HT-29 (cell line): ENCODE data around the gene ZNF600. TPM values are rescaled to one million over a fixed set of nuclear protein-coding genes. Genes with fewer than 3 reads are reported as not detected.
A peak's percentile ranks its signal among the peaks of the same experiment; 100 is the strongest.
"Not testable (repeated sequence)": the region's sequence is repeated elsewhere in the genome, so short reads cannot be mapped to it uniquely, and the experiment has no call there.

Experiments
- DNase-seq: peaks from one replicate; pipeline ENCODE4 v3.0.0-alpha.2; 2015; ENCODE audit warnings: low spot score
- total RNA-seq: library from RNA; depleted of rRNA; stranded (reverse); fragments of >200 nt; shearing (Covaris generic); gene quantifications from 2 replicates; pipeline ENCODE4 v1.2.3, GENCODE V29; 2014; rRNA removed

Gene ZNF600
- total RNA-seq, 1 experiment from 2014 or later = 4.0 TPM

DNA sequence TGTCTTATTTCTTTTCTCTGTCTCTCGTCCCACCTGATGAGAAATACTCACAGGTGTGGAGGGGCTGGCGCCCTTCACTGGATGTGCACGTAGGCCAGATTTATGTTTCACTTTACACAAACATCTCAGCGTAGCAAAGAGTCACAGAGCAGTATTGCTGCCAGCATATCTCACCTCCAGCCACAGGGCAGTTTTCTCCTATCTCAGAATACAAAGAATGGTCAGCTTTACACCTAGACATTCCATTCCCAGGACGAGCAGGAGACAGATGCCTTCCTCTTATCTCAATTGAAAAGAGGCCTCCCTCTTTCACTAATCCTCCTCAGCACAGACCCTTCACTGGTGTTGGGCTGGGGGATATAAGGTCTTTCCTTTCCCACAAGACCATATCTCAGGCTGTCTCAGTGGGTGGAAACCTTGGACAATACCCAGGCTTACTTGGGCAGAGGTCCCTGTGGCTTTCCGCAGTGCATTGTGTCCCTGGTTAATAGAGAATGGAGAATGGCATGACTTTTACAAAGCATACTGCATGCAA lies 44.6 kb downstream of the ZNF600 start:
- DNase-seq = no peak

DNA sequence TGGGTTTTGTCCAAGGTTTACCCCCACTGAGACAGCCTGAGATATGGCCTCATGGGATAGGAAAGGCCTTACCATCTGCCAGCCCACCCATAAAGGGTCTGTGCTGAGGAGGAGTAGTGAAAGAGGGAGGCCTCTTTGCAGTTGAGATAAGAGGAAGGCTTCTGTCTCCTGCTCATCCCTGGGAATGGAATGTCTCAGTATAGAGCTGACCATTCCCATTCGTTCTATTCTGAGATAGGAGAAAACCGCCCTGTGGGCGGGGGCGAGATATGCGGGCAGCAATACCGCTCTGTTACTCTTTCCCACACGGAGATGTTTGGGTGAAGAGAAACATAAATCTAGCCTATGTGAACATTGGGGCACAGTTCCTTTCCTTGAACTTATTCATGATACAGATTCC lies 45.2 kb downstream of the ZNF600 start:
- DNase-seq = not testable (repeated sequence)

DNA sequence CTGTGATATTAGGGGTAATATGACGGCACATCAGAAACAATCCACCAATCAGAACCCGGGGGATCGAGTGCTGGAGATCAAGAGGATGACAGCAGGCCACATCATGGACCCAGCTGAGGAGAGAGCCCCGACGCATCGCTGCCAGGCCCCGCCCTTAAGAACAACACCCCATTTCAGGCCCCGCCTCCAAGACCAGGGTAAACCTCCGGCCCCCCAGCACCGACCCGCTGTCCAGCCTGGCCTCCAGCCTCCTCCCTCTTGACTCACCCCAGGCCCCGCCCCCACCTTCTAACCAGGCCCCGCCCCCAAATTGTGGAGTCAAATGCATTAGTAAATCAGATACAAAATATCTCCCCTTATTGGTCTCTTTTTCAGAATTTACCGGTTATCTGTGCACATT lies 47.0 kb downstream of the ZNF600 start:
- DNase-seq = no peak

DNA sequence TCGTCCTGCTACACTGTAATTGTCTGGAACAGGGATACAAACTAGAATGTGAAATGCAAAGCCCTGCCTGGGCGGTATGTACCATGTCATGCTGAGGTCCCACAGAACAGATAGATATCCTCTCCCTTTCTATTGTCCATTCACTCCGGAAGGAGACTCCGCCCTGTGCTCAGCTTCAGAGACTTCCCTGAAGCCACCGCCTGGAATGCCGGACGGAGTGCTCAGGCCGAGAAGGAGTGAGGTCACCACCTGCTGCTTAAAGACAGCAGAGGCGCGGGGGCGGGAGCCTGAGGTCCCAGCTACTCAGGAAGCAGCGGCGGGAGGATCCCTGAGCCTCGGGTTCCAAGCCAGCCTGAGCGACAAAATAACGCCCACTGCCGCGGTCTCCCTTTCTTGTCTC lies 50.9 kb downstream of the ZNF600 start:
- no peak for DNase-seq

- peak; percentile 96 for DNase-seq
Measured at GRCh38 chr19:52734893-52735661, 51.5 kb downstream of the ZNF600 start, which contains the start of gene ZNF611. Gene ZNF611, minus strand, starts transcription at chr19:52735044. Its CDS starts 19,150 bp downstream, at chr19:52715894.

DNA sequence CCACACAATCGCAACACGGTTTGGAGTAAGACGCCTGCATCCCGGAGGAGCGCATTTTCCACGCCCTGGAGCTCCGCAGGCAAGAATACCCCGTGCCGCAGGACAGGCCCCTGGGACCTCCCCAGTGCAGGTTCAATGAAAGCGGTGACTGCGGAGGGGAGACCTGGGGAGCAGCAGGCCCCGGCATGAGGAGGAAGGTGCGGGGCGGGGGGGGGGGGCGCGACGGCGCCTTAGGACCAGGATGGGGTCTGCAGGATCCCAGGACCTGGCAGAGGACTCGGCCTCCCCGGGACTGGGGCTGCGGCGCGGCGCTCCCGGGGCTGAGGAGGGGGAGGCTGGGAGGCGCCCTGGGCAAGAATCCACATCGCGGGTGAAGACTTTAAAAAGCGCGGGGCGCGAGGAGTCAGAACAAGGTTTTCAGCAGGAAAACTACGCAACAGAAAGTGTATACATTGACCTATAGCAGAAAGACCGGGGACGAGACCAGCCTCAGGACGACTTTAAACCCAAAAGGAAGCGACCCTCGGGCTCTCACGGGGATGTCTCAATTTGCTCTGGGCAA lies 52.2 kb downstream of the ZNF600 start:
- DNase-seq = no peak

DNA sequence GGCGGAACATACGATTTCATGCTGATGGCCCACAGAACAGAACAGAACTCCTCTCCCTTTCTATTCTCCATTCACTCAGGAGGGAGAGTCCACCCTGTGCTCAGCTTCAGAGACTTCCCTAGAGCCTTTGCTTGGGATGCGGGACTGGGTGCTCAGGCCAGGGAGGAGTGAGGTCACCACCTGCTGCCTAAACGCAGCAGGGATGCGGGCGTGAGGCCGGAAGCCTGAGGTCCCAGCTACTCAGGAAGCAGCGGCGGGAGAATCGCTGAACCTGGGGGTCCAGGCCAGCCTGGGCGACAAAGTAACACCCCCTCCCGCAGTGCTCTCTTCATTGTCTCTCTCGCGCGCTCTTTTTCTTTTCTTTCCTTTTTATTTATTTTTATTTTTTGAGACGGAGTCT lies 60.5 kb downstream of the ZNF600 start:
- DNase-seq = not testable (repeated sequence)

- DNase-seq = no peak
Measured at GRCh38 chr19:52725528-52725961, 61.0 kb downstream of the ZNF600 start.

DNA sequence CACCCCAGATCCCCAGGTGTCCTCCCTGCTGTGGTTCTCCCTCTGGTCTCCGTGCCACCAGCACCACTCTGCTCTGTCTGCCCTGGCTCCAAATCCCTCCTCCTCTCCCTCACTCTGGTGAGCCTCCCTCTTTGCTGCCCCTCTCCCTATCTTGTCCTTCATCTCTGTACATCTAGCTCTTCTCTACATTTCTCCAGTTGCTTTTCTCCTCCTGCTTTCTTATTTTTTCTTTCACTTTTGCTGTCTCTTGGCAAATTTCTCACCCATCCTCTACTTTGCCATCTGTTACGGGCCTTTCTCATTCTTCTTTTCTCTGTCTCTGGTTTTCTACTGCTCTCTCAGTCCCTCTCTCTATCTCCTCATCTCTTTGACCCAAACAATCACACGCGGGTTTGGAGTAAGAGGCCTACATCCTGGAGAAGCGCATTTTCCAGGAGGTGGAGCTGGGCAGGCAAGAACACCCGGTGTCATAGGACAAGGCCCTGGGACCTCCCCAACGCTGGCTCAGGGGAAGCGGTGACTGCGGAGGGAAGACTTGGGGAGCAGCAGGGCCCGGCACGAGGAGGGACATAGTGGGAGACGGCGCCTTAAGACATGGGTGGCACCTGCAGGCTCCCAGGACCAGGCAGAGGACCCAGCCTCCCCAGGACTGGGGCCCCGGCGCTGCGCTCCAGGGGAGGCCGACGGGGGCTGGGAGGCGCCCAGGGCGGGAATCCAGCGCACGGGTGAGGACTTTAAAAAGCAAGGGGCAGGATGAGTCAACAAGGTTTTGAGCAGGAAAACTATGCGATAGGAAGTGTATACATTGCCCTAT lies 61.7 kb downstream of the ZNF600 start:
- DNase-seq = no peak

DNA sequence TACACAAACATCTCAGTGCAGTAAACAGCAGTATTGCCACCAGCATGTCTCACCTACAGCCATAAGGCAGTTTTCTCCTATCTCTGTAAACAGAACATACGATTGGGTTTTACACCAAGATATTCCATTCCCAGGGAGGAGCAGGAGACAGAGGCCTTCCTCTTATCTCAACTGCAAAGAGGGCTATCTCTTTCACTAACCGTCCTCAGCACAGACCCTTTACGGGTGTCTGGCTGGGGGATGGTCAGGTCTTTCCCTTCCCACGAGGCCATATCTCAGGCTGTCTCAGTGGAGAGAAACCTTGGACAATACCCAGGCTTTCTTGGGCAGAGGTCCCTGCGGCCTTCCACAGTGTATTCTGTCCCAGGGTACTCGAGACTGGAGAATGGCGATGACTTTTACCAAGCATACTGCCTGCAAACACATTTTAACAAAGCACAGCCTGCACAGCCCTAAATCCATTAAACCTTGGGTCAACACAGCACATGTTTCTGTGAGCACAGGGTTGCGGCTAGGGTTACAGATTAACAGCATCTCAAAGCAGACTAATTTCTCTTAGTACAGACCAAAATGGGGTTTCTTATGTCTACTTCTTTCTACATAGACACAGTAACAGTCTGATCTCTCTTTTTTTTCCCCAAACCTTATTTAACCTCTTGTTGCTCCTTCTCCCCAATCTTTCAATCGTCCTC lies 62.5 kb downstream of the ZNF600 start:
- DNase-seq = not testable (repeated sequence)

- DNase-seq = no peak
Measured at GRCh38 chr19:52722062-52723003, 64.3 kb downstream of the ZNF600 start.

DNA sequence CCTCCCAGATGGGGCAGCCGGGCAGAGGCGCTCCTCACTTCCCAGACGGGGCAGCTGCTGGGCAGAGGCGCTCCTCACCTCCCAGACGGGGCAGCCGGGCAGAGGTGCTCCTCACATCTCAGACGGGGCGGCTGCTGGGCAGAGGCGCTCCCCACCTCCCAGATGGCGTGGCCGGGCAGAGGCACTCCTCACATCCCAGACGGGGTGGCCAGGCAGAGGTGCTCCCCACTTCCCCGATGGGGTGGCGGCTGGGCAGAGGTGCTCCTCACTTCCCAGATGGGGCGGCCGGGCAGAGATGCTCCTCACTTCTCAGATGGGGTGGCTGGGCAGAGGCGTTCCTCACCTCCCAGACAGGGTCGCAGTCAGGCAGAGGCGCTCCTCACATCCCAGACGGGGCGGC lies 66.0 kb downstream of the ZNF600 start:
- DNase-seq = not testable (repeated sequence)

- DNase-seq = no peak
Measured at GRCh38 chr19:52716522-52716921, 70.1 kb downstream of the ZNF600 start.

- not testable (repeated sequence) for DNase-seq
Measured at GRCh38 chr19:52715902-52716301, 70.7 kb downstream of the ZNF600 start.

GRCh38 chr19:52715330-52715729 lies 71.3 kb downstream of the ZNF600 start:
- not testable (repeated sequence) for DNase-seq

Other genes starting within 250 kb of the ZNF600 start
- gene ZNF701, start 216.5 kb downstream of the ZNF600 start, total RNA-seq = 2.1 and 2.2 TPM in 2 replicates
- gene ZNF83, start 148.4 kb downstream of the ZNF600 start, total RNA-seq = 5.7 and 6.4 TPM in 2 replicates
- 1.3 and 3.3 TPM in 2 replicates for gene ZNF611, start 51.7 kb downstream of the ZNF600 start, total RNA-seq
- gene ZNF28, start 34.8 kb upstream of the ZNF600 start, total RNA-seq = 13.2 and 17.1 TPM in 2 replicates
- gene ZNF468, start 70.8 kb upstream of the ZNF600 start, total RNA-seq = 30.4 and 31.0 TPM in 2 replicates
- 6.0 and 8.5 TPM in 2 replicates for gene ZNF320, start 110.8 kb upstream of the ZNF600 start, total RNA-seq
- gene ZNF888, start 136.6 kb upstream of the ZNF600 start, total RNA-seq = 8.2 and 10.0 TPM in 2 replicates
- gene ZNF816, start 176.1 kb upstream of the ZNF600 start, total RNA-seq = 8.9 and 12.3 TPM in 2 replicates
- not detected in 2 replicates for gene ERVV-1, start 227.1 kb upstream of the ZNF600 start, total RNA-seq